ENCODE data around the gene METTL22. TPM values are rescaled to one million over a fixed set of nuclear protein-coding genes. Genes with fewer than 3 reads are reported as not detected.

The METTL22 gene
- total RNA-seq, result 31.2 and 36.8 TPM in 2 replicates

GRCh38 chr16:8621572-8622314 lies at the start of gene METTL22:
Gene METTL22, plus strand, starts transcription at chr16:8621698. Its CDS starts 3,968 bp downstream, at chr16:8625666.

GRCh38 chr16:8589900-8590688 lies 31.4 kb upstream of the METTL22 start, which contains the start of gene TMEM114:
Gene TMEM114, minus strand, starts transcription at chr16:8590511. Its CDS starts 673 bp downstream, at chr16:8589838.

GRCh38 chr16:8674413-8675022 lies 53.0 kb downstream of the METTL22 start, which contains the start of gene ABAT:
Gene ABAT, plus strand, starts transcription at chr16:8674617. Its CDS starts 61,123 bp downstream, at chr16:8735740.

Other genes with a start within 250 kb of the METTL22 start
- gene TMEM114, start 31.2 kb upstream of the METTL22 start, total RNA-seq, result not detected in 2 replicates
- gene ABAT, start 52.9 kb downstream of the METTL22 start, total RNA-seq, result 4.2 and 5.8 TPM in 2 replicates
- gene TMEM186, start 175.9 kb downstream of the METTL22 start, total RNA-seq, result 6.5 and 7.8 TPM in 2 replicates
- gene PMM2, start 176.1 kb downstream of the METTL22 start, total RNA-seq, result 28.8 and 46.1 TPM in 2 replicates
- 74.7 and 87.9 TPM in 2 replicates for gene CARHSP1, start 247.3 kb downstream of the METTL22 start, total RNA-seq